Measurements from ENCODE around the gene NHLRC4. TPM values are rescaled to one million over a fixed set of nuclear protein-coding genes. Genes with fewer than 3 reads are reported as not detected.

Gene NHLRC4
- total and polyA plus RNA-seq, 9 of the 15 experiments (the other 6 are each of a cell fraction or from before 2014, with no cell fraction given), result 0.24 to 3.7 (median 1.3) TPM; not detected in 2

- Histone ChIP-seq H3K27ac (ENCODE audit: extremely low read depth, low read depth, low read length) (no peak overlapping the region), H3K36me3 (ENCODE audit: control insufficient read depth, insufficient read depth, low read length) (peaks cover 13% of the 10 kb centered on the region; the same call in 1 of the 3 replicates), H3K4me1 (replicated peaks in 1 of 2; ENCODE audit: control insufficient read depth in 2 of 2, insufficient read depth in 2 of 2, low read length in 2 of 2) (peaks cover 0 to 80% of the 10 kb centered on the region in 2 experiments; a peak in 2 of 5 replicates), H3K4me3 (no peak overlapping the region), H2AFZ (ENCODE audit: low read depth, low read length) (no peak overlapping the region), H3K9ac (ENCODE audit: insufficient read depth in 1 of 2, low read depth in 2 of 2, low read length in 2 of 2) (no peak overlapping the region), H3K9me1 (ENCODE audit: control insufficient read depth, insufficient read depth, low read length) (no peaks in the 10 kb centered on the region), H3K27me3 (ENCODE audit: control insufficient read depth in 2 of 2, insufficient read depth in 2 of 2, low read length in 2 of 2) (peaks cover 3 to 17% of the 10 kb centered on the region in 2 experiments; a peak in 4 of 5 replicates), H4K20me1 (replicated peaks; ENCODE audit: control insufficient read depth, insufficient read depth, low read length) (no peaks in the 10 kb centered on the region), H3K4me2 (ENCODE audit: insufficient read depth, low read length) (no peak overlapping the region), H3K79me2 (ENCODE audit: control insufficient read depth, insufficient read depth, low read length) (no peaks in the 10 kb centered on the region), H3K9me3 (replicated peaks; ENCODE audit: control insufficient read depth, insufficient read depth, low read depth, low read length) (no peaks in the 10 kb centered on the region)
- CTCF ChIA-PET (ENCODE audit: low intra/inter-chr PET ratio), result no interaction called here
- WGBS (ENCODE audit: insufficient coverage, low coverage, missing lambda C conversion rate), result 54% methylated on average over 16 of the region's 23 CpGs
- ATAC-seq (no peak), FAIRE-seq (no peak), DNase-seq (ENCODE audit: extremely low read depth in 1 of 4, low spot score in 3 of 4) (no peak)
- intact Hi-C loops (cut with micrococcal nuclease), result no loop called here
- TF ChIP-seq ZNF780A (CRISPR knock-in tag; IDR thresholded peaks at IDR 0.05) (no peak), ZNF140 (CRISPR knock-in tag; IDR thresholded peaks at IDR 0.05) (no peak), CHCHD3 (CRISPR knock-in tag; IDR thresholded peaks at IDR 0.05) (no peak), GTF2E2 (tag; IDR thresholded peaks at IDR 0.05) (no peak), GTF3C2 (IDR thresholded peaks at IDR 0.05; ENCODE audit: borderline replicate concordance, extremely low read depth, insufficient read length) (no peak)
- in situ Hi-C loops (cut with MboI), result no loop called here
- no TSS peak for BruUV-seq (replicated peaks)
- POLR2A ChIA-PET, result no interaction called here
Observed at GRCh38 chr16:557463-558297, 9.1 kb upstream of the NHLRC4 start.
